ENCODE data around the gene ITPK1. TPM values are rescaled to one million over a fixed set of nuclear protein-coding genes. Genes with fewer than 3 reads are reported as not detected.

ITPK1 gene
- total and polyA plus RNA-seq, 2 donors (not counting 3 experiments of a cell fraction or from before 2014, with no cell fraction given) = 39.6 to 51.8 TPM

DNA sequence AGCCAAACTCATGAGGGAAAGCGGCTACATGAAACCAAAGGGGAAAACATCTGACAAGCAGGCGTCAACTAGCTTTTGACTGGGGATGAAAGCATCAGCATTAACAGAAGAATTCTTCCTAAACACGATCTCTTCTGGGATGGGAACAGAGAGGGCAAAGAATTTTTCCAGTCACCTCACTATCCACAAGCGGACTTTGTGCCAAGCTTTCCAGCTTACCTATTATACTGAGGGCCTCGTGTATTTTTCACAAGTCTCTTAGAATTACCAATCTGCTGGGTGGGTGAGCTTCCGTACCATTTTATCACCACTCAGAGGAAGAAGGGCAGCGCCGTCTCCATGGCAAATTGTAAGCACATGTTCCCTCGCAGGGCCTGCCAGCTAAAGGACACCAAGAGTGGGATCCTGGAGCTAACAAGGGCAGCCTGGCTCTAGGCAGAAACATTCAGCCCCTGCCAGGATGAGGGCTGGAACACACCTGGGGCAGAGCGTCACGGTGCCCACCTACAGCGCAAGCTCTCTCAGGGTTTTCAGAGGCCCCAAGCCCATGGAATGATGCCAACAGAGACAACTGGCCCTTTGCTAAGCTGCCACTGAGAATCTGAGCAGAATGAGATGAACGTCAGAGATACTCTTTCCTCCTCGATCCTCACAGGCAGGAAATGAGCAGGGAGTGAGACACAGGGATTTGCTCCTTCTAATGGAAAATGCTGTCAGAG lies 118.2 kb downstream of the ITPK1 start:
- BruUV-seq (replicated peaks) = no TSS peak
- POLR2A ChIA-PET = no interaction called here
- dilution Hi-C loops (cut with MboI; ENCODE audit: extremely low pct_ligation_motif_present, low sequenced_read_pairs) = no loop called here
- no peaks in the 10 kb centered on the region for H3K36me3 ChIP-seq (ENCODE audit: control insufficient read depth in 2 of 2, extremely low read depth in 1 of 2, insufficient read depth in 2 of 2, low read length in 2 of 2)
- FAIRE-seq = no peak
- H3K4me3 ChIP-seq (replicated peaks in 1 of 3; ENCODE audit: insufficient read depth in 1 of 3, low read depth in 1 of 3, low read length in 3 of 3) = no peak overlapping the region
- H3K27me3 ChIP-seq (ENCODE audit: control insufficient read depth in 2 of 2, insufficient read depth in 2 of 2, low read length in 2 of 2) = no peaks in the 10 kb centered on the region
- no peak for DNase-seq (ENCODE audit: low read depth, low spot score)
- H3K9me3 ChIP-seq (replicated peaks; ENCODE audit: control insufficient read depth, insufficient read depth, low read length) = no peaks in the 10 kb centered on the region
- H3K4me1 ChIP-seq (ENCODE audit: control insufficient read depth, extremely low read depth, insufficient read depth, low read length) = no peaks in the 10 kb centered on the region
- intact Hi-C loops (cut with micrococcal nuclease) = no loop called here
- TF ChIP-seq GATA2 (IDR thresholded peaks at IDR 0.05; ENCODE audit: insufficient read depth, insufficient read length, low read depth, low read length) (no peak), MAX (IDR thresholded peaks at IDR 0.05; ENCODE audit: insufficient read depth, insufficient read length) (no peak), MYC (IDR thresholded peaks at IDR 0.05; ENCODE audit: low read depth, low read length) (no peak), JUN (IDR thresholded peaks at IDR 0.05; ENCODE audit: borderline replicate concordance, insufficient read depth, insufficient read length, low read depth) (no peak), EZH2 (IDR thresholded peaks at IDR 0.05; ENCODE audit: borderline replicate concordance, low read depth, low read length, severe bottlenecking) (no peak), CTCF (IDR thresholded peaks at IDR 0.05; ENCODE audit: extremely low read depth in 1 of 2, insufficient read depth in 1 of 2, low read depth in 1 of 2, low read length in 2 of 2) (no peak), FOS (IDR thresholded peaks at IDR 0.05; ENCODE audit: borderline replicate concordance, insufficient read depth, low read length) (no peak), POLR2AphosphoS5 (IDR thresholded peaks at IDR 0.05; ENCODE audit: insufficient read depth, low read depth, low read length) (no peak), POLR2A (IDR thresholded peaks at IDR 0.05; ENCODE audit: low read depth, low read length) (no peak)
- H2AFZ ChIP-seq (ENCODE audit: low read depth, low read length) = no peak overlapping the region
- H3K9ac ChIP-seq (replicated peaks; ENCODE audit: extremely low read depth, insufficient read depth, low read length) = no peak overlapping the region
- no peaks in the 10 kb centered on the region for H4K20me1 ChIP-seq (replicated peaks; ENCODE audit: control insufficient read depth, extremely low read depth, insufficient read depth, low read length)
- H3K9me1 ChIP-seq (replicated peaks; ENCODE audit: control insufficient read depth, extremely low read depth, insufficient read depth, low read length) = no peaks in the 10 kb centered on the region
- no peak overlapping the region for H3K4me2 ChIP-seq (ENCODE audit: insufficient read depth, low read length)
- CTCF ChIA-PET = interaction anchor here (1.0 to 1.3 kb wide), 2 partner anchors 14 to 116 kb away, joined by 3 to 4 read pairs; no protein-coding TSS in a partner anchor
- no peak overlapping the region for H3K27ac ChIP-seq (ENCODE audit: insufficient read depth, low read depth, low read length)
- H3K79me2 ChIP-seq (ENCODE audit: control insufficient read depth, insufficient read depth, low read length) = no peaks in the 10 kb centered on the region
